H1 (cell line): ENCODE results near the gene KCTD16. TPM values are rescaled to one million over a fixed set of nuclear protein-coding genes. Genes with fewer than 3 reads are reported as not detected.

Experiments used
- CEBPB ChIP-seq: IDR thresholded peaks from 2 replicates; pipeline ENCODE4 v1.6.1; 2012; ENCODE audit warnings: low read depth, low read length
- POU5F1 ChIP-seq: IDR thresholded peaks from 2 replicates; pipeline ENCODE4 v1.6.1; 2011; ENCODE audit warnings: low read depth, mild to moderate bottlenecking, low read length, moderate library complexity
- RAD21 ChIP-seq, 2 experiments: IDR thresholded peaks in 1 of 2; conservative IDR thresholded peaks in 1 of 2; 2 replicates each; pipeline ENCODE4 v1.6.1; 2011; ENCODE audit warnings: low read depth in 2 of 2, low read length in 2 of 2, improper control_type of control experiment in 1 of 2, inconsistent platforms in 1 of 2, mild to moderate bottlenecking in 1 of 2, moderate library complexity in 1 of 2
- polyA plus RNA-seq, 7 experiments: library from polyadenylated mRNA; depleted of rRNA in 3 of 7; stranded (reverse) in 5 of 7; unstranded in 2 of 7; fragments of >200 nt in 5 of 7; fragments of 200-250 nt in 2 of 7; gene quantifications; 1 replicate in 5 of 7; 2 replicates in 1 of 7; 4 replicates in 1 of 7; pipeline versions ENCODE4 v1.2.1 to v1.2.3, GENCODE V29; 2011 to 2013; ENCODE audit warnings: missing spikeins in 2 of 7, mixed read lengths in 2 of 7
- total RNA-seq: library from RNA; stranded (reverse); fragmentation: NEBNext Ultra II Directional; extraction: Animal tissue kit (Norgen Biotek cat#: 25700); gene quantifications from 2 replicates; pipeline ENCODE4 v1.2.1, GENCODE V29; 2021
- TF ChIP-seq, protein P1 (sequence below), 3 experiments: IDR thresholded peaks; 1 replicate in 2 of 3; 2 replicates in 1 of 3; pipeline versions ENCODE4 v1.5.1 to v1.6.1; 2011; ENCODE audit warnings: low read length in 3 of 3, mild to moderate bottlenecking in 3 of 3, inconsistent platforms in 2 of 3, low read depth in 1 of 3, moderate library complexity in 1 of 3; ENCODE audit not compliant: insufficient read depth in 1 of 3; ENCODE audit errors: control extremely low read depth in 1 of 3

The KCTD16 gene
- total and polyA plus RNA-seq, 2 of the 8 experiments (the other 6 are each of a cell fraction or from before 2014, with no cell fraction given), result 0.03 to 0.24 TPM

DNA sequence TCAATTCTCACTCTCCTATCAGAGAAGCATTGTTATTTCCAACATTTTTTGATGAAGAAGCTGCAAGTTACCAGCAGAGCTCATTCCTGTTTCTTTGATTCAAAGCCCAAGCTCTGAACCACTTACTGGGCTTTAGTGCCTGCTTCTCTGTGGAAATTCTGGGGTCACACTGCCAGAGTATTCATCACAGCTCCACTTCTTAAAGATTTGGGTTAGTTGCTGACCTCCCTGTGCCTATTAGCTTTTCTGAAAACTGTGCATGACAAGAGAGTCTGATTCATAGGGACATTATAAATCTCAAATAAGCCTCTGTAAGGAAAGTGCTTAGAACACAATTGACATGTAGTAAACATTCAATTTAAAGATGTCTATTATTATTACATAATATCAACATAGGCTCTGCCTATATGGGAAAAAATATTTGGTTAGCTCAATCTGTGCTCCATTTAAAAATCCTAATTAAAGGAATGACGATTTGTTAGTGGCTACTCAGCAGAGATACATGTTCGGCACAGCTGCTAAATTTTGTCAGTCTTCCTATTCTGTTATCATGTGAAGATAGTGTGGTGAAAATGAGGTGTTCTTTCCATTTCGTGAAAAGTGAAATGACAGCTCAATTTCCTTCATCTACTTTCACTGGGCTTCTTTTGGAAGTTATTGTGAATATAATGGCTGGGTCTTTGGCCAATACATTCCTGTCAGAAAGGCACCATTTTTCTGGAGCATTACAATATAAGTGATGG lies 293.0 kb downstream of the KCTD16 start (continued):
- TF ChIP-seq POU5F1 (no peak), RAD21 (IDR thresholded peaks at IDR 0.05 in 1 of 2, conservative IDR thresholded peaks at IDR 0.05 in 1 of 2; ENCODE audit: low read depth in 2 of 2, low read length in 2 of 2) (no peak), CEBPB (no peak)
- TF ChIP-seq, protein P1, sequence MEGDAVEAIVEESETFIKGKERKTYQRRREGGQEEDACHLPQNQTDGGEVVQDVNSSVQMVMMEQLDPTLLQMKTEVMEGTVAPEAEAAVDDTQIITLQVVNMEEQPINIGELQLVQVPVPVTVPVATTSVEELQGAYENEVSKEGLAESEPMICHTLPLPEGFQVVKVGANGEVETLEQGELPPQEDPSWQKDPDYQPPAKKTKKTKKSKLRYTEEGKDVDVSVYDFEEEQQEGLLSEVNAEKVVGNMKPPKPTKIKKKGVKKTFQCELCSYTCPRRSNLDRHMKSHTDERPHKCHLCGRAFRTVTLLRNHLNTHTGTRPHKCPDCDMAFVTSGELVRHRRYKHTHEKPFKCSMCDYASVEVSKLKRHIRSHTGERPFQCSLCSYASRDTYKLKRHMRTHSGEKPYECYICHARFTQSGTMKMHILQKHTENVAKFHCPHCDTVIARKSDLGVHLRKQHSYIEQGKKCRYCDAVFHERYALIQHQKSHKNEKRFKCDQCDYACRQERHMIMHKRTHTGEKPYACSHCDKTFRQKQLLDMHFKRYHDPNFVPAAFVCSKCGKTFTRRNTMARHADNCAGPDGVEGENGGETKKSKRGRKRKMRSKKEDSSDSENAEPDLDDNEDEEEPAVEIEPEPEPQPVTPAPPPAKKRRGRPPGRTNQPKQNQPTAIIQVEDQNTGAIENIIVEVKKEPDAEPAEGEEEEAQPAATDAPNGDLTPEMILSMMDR (IDR thresholded peaks at IDR 0.05; ENCODE audit: control extremely low read depth in 1 of 3, insufficient read depth in 1 of 3, low read depth in 1 of 3, low read length in 3 of 3), result no peak
- TF ChIP-seq, all 59 proteins: peak for 0
